Lung (tissue), 12 donors: ENCODE results near the gene COL4A6. TPM values are rescaled to one million over a fixed set of nuclear protein-coding genes. Genes with fewer than 3 reads are reported as not detected.
A peak's percentile ranks its signal among the peaks of the same experiment; 100 is the strongest.

Experiments
- ATAC-seq: fragments of 200-7000 bp; cut with Tn5 transposase; one replicate; pipeline ENCODE4 v1.9.1; 2020; ENCODE audit warnings: moderate number of reproducible peaks; ENCODE audit not compliant: insufficient read depth, low FRiP score
- DNase-seq, 3 donors: peaks; one replicate each; pipeline ENCODE4 v3.0.0-alpha.2; 2013 to 2017
- H3K27ac ChIP-seq, 2 donors: one replicate each; pipeline ENCODE4 v1.5.1; 2013; ENCODE audit warnings: mild to moderate bottlenecking in 2 of 2, moderate library complexity in 2 of 2, control low read depth in 1 of 2, inconsistent platforms in 1 of 2, low read depth in 1 of 2, low read length in 1 of 2
- H3K27me3 ChIP-seq, 3 donors: one replicate each; pipeline ENCODE4 v1.5.1; 2013; ENCODE audit warnings: low read length in 2 of 3; ENCODE audit not compliant: control insufficient read depth in 3 of 3, insufficient read depth in 3 of 3
- H3K36me3 ChIP-seq, 4 donors: one replicate each; pipeline ENCODE4 v1.5.1; 2013; ENCODE audit warnings: low read length in 4 of 4, mild to moderate bottlenecking in 1 of 4, moderate library complexity in 1 of 4; ENCODE audit not compliant: control insufficient read depth in 4 of 4, insufficient read depth in 4 of 4
- H3K4me1 ChIP-seq, 5 donors: one replicate each; pipeline ENCODE4 v1.5.1; 2013; ENCODE audit warnings: low read length in 5 of 5, mild to moderate bottlenecking in 2 of 5, moderate library complexity in 1 of 5; ENCODE audit not compliant: control insufficient read depth in 5 of 5, insufficient read depth in 5 of 5
- H3K4me3 ChIP-seq: one replicate; pipeline ENCODE4 v1.5.1; 2013; ENCODE audit warnings: mild to moderate bottlenecking, control low read depth, moderate library complexity
- H3K9ac ChIP-seq, 2 donors: one replicate each; pipeline ENCODE4 v1.5.1; 2013; ENCODE audit warnings: low read length in 2 of 2, control low read depth in 1 of 2; ENCODE audit not compliant: insufficient read depth in 1 of 2
- H3K9me3 ChIP-seq, 4 donors: one replicate each; pipeline ENCODE4 v1.5.1; 2013; ENCODE audit warnings: low read length in 3 of 4, mild to moderate bottlenecking in 1 of 4, moderate library complexity in 1 of 4; ENCODE audit not compliant: control insufficient read depth in 4 of 4, insufficient read depth in 3 of 4
- CTCF ChIP-seq: IDR thresholded peaks from 2 replicates; pipeline ENCODE4 v1.5.1; 2012; ENCODE audit warnings: mild to moderate bottlenecking; ENCODE audit errors: control extremely low read depth, extremely low read depth
- WGBS, 2 donors: extraction: QIAGEN DNeasy Blood & Tissue Kit; methylation state at CpG; one replicate each; pipeline ENCODE4 v1.1.7; 2013; 5-methylcytosine and 5-hydroxymethylcytosine counted together
- polyA plus RNA-seq, 2 donors: library from polyadenylated mRNA; stranded (reverse); fragments of 200-250 nt; gene quantifications; one replicate each; pipeline ENCODE4 v1.2.1, GENCODE V29; 2013
- total RNA-seq, 2 donors: library from RNA; depleted of rRNA in 1 of 2; stranded (reverse); fragments of >200 nt in 1 of 2; gene quantifications; one replicate each; pipeline ENCODE4 v1.2.1, GENCODE V29; 2014 to 2021
- donor health status: control.
- donor health status: control.
- donor health status: Bipolar disorder and iron deficiency.
- donor health status: healthy.
- donor health status: DM: yes; HTN: yes; CAD: no.

Gene COL4A6
- total and polyA plus RNA-seq, 4 donors: 0.57 to 16.7 (median 1.6) TPM

GRCh38 chrX:108168961-108169740 is 269.1 kb downstream of the COL4A6 start:
- no peak for ATAC-seq
- Histone ChIP-seq H3K9ac (no peak overlapping the region), H3K27me3 (peaks cover 0 to 34% (median 0%) of the 10 kb centered on the region in 3 donors), H3K36me3 (no peaks in the 10 kb centered on the region), H3K9me3 (no peaks in the 10 kb centered on the region), H3K27ac (no peak overlapping the region), H3K4me1 (peaks cover 0 to 3% (median 0%) of the 10 kb centered on the region in 5 donors), H3K4me3 (no peak overlapping the region)
- DNase-seq: no peak
- 83 to 93% methylated on average over 9 of the region's 9 CpGs for WGBS, 2 donors
- no peak for TF ChIP-seq CTCF

GRCh38 chrX:108167211-108167872 is 270.9 kb downstream of the COL4A6 start:
- no peaks in the 10 kb centered on the region for H3K36me3 ChIP-seq
- no peak overlapping the region for H3K27ac ChIP-seq
- peaks cover 0 to 3% (median 0%) of the 10 kb centered on the region in 5 donors for H3K4me1 ChIP-seq
- DNase-seq (no peak), ATAC-seq (no peak)
- H3K27me3 ChIP-seq: peaks cover 0 to 20% (median 4%) of the 10 kb centered on the region in 3 donors
- H3K4me3 ChIP-seq: no peak overlapping the region
- H3K9me3 ChIP-seq: peaks cover 0 to 2% (median 0%) of the 10 kb centered on the region in 4 donors
- H3K9ac ChIP-seq: no peak overlapping the region
- TF ChIP-seq CTCF: no peak
- 70 to 82% methylated on average over 5 of the region's 5 CpGs for WGBS, 2 donors

GRCh38 chrX:108165383-108166111 is 272.7 kb downstream of the COL4A6 start:
- H3K4me3 ChIP-seq: no peak overlapping the region
- peaks cover 0 to 3% (median 0%) of the 10 kb centered on the region in 5 donors for H3K4me1 ChIP-seq
- peaks cover 0 to 2% (median 0%) of the 10 kb centered on the region in 4 donors for H3K9me3 ChIP-seq
- H3K9ac ChIP-seq: no peak overlapping the region
- TF ChIP-seq CTCF: no peak
- H3K36me3 ChIP-seq: no peaks in the 10 kb centered on the region
- peak; percentile 43 to 66 (median 51) for DNase-seq
- peaks cover 0 to 16% (median 4%) of the 10 kb centered on the region in 3 donors for H3K27me3 ChIP-seq
- 67 to 86% methylated on average over 7 of the region's 7 CpGs for WGBS, 2 donors
- H3K27ac ChIP-seq: no peak overlapping the region
- no peak for ATAC-seq
